ENCODE data around the gene RUFY4. TPM values are rescaled to one million over a fixed set of nuclear protein-coding genes. Genes with fewer than 3 reads are reported as not detected.

Gene RUFY4
- total RNA-seq, 1 donor from 2014 or later: not detected

DNA sequence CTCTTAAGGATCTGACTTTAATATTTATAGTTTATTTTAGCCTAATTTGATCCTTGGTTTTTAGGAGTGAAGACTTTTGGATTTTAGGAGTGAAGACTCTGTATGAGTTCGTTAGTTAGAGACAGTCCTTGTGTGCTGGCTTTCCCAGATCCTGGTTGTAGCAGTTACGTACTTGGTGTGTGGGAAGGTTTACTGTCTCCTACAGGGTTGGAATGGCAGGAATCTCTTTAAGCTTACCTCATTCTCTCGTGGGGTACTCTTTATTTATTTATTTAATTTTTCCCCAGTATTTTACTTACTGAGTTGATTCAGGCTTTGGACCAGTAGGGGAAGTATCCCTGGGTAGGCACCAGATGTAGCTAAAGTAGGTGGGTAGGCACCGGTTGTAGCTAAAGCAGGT lies 54.9 kb downstream of the RUFY4 start:
- H3K36me3 Mint-ChIP-seq (ENCODE audit: unreplicated experiment): peaks cover 5% of the 10 kb centered on the region
- H3K4me3 Mint-ChIP-seq (ENCODE audit: unreplicated experiment): no peak overlapping the region
- no peak overlapping the region for H3K27ac Mint-ChIP-seq (ENCODE audit: unreplicated experiment)
- H3K9me3 Mint-ChIP-seq (ENCODE audit: unreplicated experiment): peaks cover 11% of the 10 kb centered on the region
- H3K4me1 Mint-ChIP-seq (ENCODE audit: unreplicated experiment): no peaks in the 10 kb centered on the region
- TF ChIP-seq, protein P1, sequence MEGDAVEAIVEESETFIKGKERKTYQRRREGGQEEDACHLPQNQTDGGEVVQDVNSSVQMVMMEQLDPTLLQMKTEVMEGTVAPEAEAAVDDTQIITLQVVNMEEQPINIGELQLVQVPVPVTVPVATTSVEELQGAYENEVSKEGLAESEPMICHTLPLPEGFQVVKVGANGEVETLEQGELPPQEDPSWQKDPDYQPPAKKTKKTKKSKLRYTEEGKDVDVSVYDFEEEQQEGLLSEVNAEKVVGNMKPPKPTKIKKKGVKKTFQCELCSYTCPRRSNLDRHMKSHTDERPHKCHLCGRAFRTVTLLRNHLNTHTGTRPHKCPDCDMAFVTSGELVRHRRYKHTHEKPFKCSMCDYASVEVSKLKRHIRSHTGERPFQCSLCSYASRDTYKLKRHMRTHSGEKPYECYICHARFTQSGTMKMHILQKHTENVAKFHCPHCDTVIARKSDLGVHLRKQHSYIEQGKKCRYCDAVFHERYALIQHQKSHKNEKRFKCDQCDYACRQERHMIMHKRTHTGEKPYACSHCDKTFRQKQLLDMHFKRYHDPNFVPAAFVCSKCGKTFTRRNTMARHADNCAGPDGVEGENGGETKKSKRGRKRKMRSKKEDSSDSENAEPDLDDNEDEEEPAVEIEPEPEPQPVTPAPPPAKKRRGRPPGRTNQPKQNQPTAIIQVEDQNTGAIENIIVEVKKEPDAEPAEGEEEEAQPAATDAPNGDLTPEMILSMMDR (IDR thresholded peaks at IDR 0.05): no peak
- no peak for DNase-seq (ENCODE audit: extremely low spot score, unreplicated experiment)
- H3K27me3 Mint-ChIP-seq (ENCODE audit: unreplicated experiment): peaks cover 52% of the 10 kb centered on the region

- no peak overlapping the region for H3K27ac Mint-ChIP-seq (ENCODE audit: unreplicated experiment)
- TF ChIP-seq, protein P1 (IDR thresholded peaks at IDR 0.05): no peak
- no peaks in the 10 kb centered on the region for H3K4me1 Mint-ChIP-seq (ENCODE audit: unreplicated experiment)
- peaks cover 5% of the 10 kb centered on the region for H3K36me3 Mint-ChIP-seq (ENCODE audit: unreplicated experiment)
- no peak overlapping the region for H3K4me3 Mint-ChIP-seq (ENCODE audit: unreplicated experiment)
- H3K9me3 Mint-ChIP-seq (ENCODE audit: unreplicated experiment): peaks cover 11% of the 10 kb centered on the region
- no peak for DNase-seq (ENCODE audit: extremely low spot score, unreplicated experiment)
- H3K27me3 Mint-ChIP-seq (ENCODE audit: unreplicated experiment): peaks cover 58% of the 10 kb centered on the region
Observed at GRCh38 chr2:218125095-218125494, 56.0 kb downstream of the RUFY4 start.

GRCh38 chr2:218125626-218126080 lies 56.6 kb downstream of the RUFY4 start, which contains the start of gene CXCR2:
Gene CXCR2, plus strand, starts transcription at chr2:218126028. Its CDS starts 8,774 bp downstream, at chr2:218134802.
- Mint-ChIP-seq H3K27me3 (ENCODE audit: unreplicated experiment) (peaks cover 58% of the 10 kb centered on the region), H3K36me3 (ENCODE audit: unreplicated experiment) (peaks cover 5% of the 10 kb centered on the region), H3K4me3 (ENCODE audit: unreplicated experiment) (no peak within 1 kb of the TSS), H3K4me1 (ENCODE audit: unreplicated experiment) (no peaks in the 10 kb centered on the region), H3K27ac (ENCODE audit: unreplicated experiment) (no peak within 1 kb of the TSS), H3K9me3 (ENCODE audit: unreplicated experiment) (peaks cover 11% of the 10 kb centered on the region)
- TF ChIP-seq, protein P1 (IDR thresholded peaks at IDR 0.05): no peak
- DNase-seq (ENCODE audit: extremely low spot score, unreplicated experiment): no peak

- H3K9me3 Mint-ChIP-seq (ENCODE audit: unreplicated experiment): no peaks in the 10 kb centered on the region
- no peak overlapping the region for H3K27ac Mint-ChIP-seq (ENCODE audit: unreplicated experiment)
- H3K4me1 Mint-ChIP-seq (ENCODE audit: unreplicated experiment): no peaks in the 10 kb centered on the region
- H3K27me3 Mint-ChIP-seq (ENCODE audit: unreplicated experiment): peaks cover 55% of the 10 kb centered on the region
- TF ChIP-seq, protein P1 (IDR thresholded peaks at IDR 0.05): no peak
- DNase-seq (ENCODE audit: extremely low spot score, unreplicated experiment): no peak
- H3K36me3 Mint-ChIP-seq (ENCODE audit: unreplicated experiment): no peaks in the 10 kb centered on the region
- no peak overlapping the region for H3K4me3 Mint-ChIP-seq (ENCODE audit: unreplicated experiment)
Observed at GRCh38 chr2:218127929-218128455, 58.9 kb downstream of the RUFY4 start.

GRCh38 chr2:218128781-218129457 lies 59.9 kb downstream of the RUFY4 start:
- DNase-seq (ENCODE audit: extremely low spot score, unreplicated experiment): no peak
- H3K36me3 Mint-ChIP-seq (ENCODE audit: unreplicated experiment): no peaks in the 10 kb centered on the region
- H3K4me1 Mint-ChIP-seq (ENCODE audit: unreplicated experiment): no peaks in the 10 kb centered on the region
- TF ChIP-seq, protein P1 (IDR thresholded peaks at IDR 0.05): no peak
- H3K27me3 Mint-ChIP-seq (ENCODE audit: unreplicated experiment): peaks cover 58% of the 10 kb centered on the region
- no peak overlapping the region for H3K4me3 Mint-ChIP-seq (ENCODE audit: unreplicated experiment)
- H3K9me3 Mint-ChIP-seq (ENCODE audit: unreplicated experiment): no peaks in the 10 kb centered on the region
- no peak overlapping the region for H3K27ac Mint-ChIP-seq (ENCODE audit: unreplicated experiment)
